ENCODE data around the gene CALCR.

Gene CALCR

DNA sequence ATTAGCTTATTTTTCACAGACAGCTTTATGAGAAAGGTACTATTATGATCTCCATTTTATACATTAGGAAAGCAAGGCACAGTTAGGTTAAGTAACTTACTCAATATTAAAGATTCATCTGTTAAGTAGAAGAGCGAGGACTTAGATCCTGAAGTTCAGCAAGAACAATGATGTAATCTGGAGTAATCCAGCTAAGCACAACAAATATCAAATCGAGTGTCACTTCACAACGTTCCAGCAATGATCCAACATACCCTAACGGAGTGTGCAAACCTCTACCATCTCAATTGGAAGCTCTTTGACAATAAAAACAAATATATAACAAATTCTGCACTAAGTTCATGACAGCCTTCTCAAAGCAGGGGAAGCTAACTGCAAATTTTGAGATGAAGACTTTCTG, 121.3 kb downstream of the CALCR start:
- DNase-seq (ENCODE audit: low read depth in 2 of 3, low spot score in 1 of 3): no peak

DNA sequence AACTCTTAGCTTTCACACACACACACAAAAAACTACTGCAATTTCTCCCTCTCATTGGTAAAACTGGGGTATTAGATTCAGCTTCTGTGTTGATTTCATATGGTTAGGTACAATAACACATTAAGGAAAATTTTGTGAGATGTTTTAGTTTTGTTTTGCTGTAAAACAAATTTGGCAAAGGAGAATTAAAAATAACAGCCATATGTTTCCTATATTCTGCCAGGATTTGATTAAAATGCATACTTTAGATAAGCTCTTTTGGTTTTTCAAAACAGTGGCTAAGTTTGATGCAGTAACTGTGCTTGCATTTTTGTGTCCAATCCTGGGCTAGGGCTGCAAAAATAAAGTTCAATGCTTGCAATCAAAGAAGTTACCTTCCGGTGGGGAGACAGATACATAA, 126.3 kb downstream of the CALCR start:
- DNase-seq (ENCODE audit: low read depth in 2 of 3, low spot score in 1 of 3): no peak

- no peak for DNase-seq (ENCODE audit: low read depth in 2 of 3, low spot score in 1 of 3)
These were observed 127.0 kb downstream of the CALCR start for GRCh38 chr7:93447509-93447908.

DNA sequence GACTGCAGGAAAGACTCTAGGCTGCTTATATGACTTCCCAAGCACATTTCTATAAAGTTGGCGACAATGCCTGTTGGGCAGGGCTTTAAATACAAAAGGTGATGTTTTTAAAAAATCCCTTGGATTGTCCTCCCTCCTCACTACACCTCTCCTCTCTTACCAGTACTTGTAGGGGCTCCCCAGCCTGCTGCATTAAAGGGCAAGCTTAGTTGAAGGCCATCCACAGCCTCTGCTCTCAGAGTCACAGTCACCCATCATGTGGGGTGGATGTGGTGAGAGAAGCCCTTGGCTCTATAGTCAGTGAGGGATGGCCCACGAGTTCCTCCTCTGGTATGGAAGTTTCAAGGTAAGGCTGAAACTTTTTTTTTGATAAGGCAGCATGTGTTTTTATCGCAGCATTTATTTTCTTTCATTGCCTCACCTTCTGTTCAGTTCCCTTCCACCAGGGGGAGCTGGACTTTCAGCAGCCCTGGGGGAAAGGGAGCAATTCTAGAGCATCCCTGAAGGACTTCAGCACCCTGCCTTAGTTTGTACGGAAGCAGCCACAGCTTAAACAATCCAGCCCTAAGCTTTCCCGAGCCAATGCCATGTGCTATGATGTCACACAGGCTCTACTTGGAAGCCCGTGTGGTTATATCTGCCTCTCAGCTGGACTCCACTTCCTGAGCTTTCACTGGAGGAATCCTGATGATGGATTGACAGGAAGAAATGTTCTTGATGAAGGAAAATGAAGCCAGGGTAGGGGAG, 131.9 kb downstream of the CALCR start:
- DNase-seq (ENCODE audit: low read depth in 2 of 3, low spot score in 1 of 3): peak; percentile 8 to 38 (median 11)

DNA sequence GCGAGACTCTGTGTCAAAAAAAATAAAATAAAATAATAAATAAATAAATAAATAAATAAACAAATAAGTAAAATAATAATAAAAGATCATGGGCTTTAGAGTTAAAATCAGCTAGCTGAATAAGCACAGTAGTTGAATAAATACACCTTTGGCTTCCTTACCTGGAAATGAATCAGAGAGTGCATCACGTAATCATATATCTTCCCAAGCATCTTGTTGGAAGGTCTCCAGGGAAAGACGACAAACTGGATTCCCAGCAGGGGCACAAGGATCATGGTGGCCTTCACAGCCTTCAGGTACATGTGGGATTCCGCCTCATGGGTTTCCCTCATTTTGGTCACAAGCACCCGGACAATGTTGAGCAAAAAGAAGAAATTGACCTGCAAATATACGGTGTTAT, 138.7 kb downstream of the CALCR start:
- DNase-seq (ENCODE audit: low read depth in 2 of 3, low spot score in 1 of 3): no peak

GRCh38 chr7:93432130-93432529, 142.4 kb downstream of the CALCR start:
- no peak for DNase-seq (ENCODE audit: low read depth in 2 of 3, low spot score in 1 of 3)

GRCh38 chr7:93430917-93431588, 143.5 kb downstream of the CALCR start:
- no peak for DNase-seq (ENCODE audit: low read depth in 2 of 3, low spot score in 1 of 3)

DNA sequence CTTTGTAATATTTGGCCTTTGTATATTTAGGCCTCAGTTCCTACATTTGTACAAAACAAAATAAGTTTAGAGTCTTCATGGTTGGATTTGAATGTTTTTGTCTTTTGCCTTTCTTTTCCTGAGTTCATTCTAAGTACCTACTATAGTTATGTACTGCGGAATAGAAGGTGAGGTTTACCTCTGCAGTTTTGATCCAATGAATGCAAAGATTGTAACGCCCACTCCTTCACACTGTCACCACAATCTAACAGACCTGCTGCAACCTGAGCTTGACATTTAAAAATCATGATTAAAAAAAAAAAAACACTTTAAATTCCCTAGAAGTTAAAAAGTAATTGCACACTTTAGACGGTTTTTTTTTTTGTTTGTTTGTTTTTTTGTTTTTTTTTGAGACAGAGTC, 145.0 kb downstream of the CALCR start:
- DNase-seq (ENCODE audit: low read depth in 2 of 3, low spot score in 1 of 3): no peak

DNA sequence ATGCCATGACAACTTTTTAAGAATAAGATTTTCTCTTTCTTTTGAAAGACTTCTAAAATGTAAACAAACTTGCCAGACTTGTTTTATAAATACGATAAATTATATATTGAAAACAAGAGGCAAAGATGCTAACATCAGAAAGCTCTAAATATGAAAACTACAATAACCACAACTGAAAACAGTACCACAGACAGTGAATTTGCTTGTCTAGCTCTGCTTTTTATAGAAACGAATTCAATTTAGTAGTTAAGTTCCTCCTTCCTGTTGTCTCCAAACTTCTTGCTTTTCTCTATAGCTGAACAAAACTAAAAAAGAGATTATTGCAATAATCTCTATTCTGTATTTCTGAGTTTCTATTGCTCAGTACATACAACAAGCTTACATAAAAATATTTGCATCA, 147.4 kb downstream of the CALCR start:
- no peak for DNase-seq (ENCODE audit: low read depth in 2 of 3, low spot score in 1 of 3)

- no peak for DNase-seq (ENCODE audit: low read depth in 2 of 3, low spot score in 1 of 3)
These were observed 148.3 kb downstream of the CALCR start for GRCh38 chr7:93426155-93426696.

DNA sequence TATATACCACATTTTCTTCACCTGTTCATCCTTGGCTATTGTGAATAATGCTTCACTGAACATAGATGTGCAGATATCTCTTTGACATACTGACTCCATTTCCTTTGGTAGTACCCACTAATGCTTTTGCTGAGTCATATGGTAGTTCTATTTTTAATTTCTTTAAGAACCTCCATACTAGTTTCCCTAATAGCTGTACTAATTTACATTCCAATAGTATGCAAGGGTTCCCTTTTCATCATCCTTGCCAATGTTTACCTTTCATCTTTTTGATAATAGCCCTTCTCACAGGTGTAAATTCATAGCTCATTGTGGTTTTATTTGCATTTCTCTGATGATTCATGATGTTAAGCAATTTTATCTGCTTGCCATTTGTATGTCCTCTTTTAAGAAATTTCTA, 159.9 kb downstream of the CALCR start:
- DNase-seq (ENCODE audit: low read depth in 2 of 3, low spot score in 1 of 3): no peak

GRCh38 chr7:93409324-93409723, 165.2 kb downstream of the CALCR start:
- no peak for DNase-seq (ENCODE audit: low read depth in 2 of 3, low spot score in 1 of 3)

DNA sequence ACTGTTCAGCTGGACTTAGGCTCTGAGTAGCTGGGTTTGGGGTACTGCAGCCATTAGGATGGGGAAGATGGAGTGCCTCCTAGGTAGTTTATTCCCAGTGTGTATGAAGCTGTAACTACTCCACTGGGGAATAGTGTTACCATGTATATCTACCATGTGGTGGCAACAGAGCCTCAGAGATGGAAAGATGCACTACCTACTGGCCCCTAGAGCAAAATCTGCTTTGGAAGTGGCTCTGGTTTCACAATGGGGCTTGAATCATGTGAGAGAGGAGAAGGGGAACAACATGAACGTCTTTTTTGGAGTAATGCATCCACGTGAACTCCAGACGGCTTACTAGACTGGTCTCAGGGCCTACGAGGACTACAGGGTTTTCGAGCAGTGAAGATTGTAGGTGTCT, 167.3 kb downstream of the CALCR start:
- no peak for DNase-seq (ENCODE audit: low read depth in 2 of 3, low spot score in 1 of 3)

- no peak for DNase-seq (ENCODE audit: low read depth in 2 of 3, low spot score in 1 of 3)
These were observed 171.6 kb downstream of the CALCR start for GRCh38 chr7:93402944-93403343.

DNA sequence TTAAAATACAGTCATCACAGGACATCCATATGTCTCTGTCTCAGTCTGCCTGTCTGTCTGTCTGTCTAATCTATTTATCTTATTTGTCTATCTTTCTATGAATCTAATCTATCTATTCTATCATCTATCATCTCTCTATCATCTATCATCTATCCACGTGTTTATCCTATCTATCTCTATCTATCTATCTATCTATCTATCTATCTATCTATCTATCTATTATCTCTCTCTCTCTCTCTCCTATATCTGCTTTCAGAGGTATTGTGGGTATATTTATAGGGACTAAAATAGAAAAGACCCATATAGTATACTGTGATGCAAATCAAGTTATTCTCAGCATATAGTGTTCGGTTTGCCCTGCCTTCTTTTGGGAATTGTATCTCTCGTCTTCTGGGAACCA, 174.9 kb downstream of the CALCR start:
- DNase-seq (ENCODE audit: low read depth in 2 of 3, low spot score in 1 of 3): no peak

DNA sequence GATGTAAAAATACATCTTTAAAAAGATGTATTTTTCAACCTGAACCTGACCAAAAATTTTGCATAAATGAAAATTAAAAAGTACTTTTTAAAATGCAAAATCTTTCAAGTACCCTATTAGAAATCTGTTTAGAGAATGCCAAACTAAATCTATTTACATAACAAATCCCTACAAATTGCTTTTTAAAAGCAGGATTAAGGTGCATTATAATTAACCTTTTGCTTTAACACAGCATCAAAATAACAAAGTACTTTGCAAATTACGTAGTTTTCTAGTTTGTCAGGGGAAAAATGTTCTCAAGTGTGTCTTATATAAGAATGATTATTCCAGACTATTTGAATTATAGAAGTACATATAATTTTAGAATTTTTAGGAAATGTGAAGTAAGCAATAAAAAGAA, 181.5 kb downstream of the CALCR start:
- no peak for DNase-seq (ENCODE audit: low read depth in 2 of 3, low spot score in 1 of 3)

DNA sequence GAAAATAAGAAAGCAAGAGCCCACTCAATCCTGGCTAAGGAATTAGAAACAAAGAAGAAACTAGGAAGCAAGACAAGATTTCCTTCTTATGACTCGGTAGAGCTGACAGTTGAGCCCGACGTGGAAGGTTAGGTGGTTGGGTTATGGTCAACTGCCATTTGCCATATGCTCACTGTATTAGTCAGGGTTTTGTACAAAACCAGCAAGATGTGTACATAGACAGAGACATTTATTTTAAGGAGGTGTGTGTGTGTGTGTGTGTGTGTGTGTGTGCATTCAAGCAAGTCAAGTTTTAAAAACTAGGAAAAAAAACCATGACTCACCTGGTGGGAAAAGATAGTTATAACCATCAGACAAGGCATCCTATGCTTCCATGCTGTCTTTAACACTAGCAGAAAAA, 183.9 kb downstream of the CALCR start:
- no peak for DNase-seq (ENCODE audit: low read depth in 2 of 3, low spot score in 1 of 3)

GRCh38 chr7:93382362-93382761, 192.2 kb downstream of the CALCR start:
- DNase-seq (ENCODE audit: low read depth in 2 of 3, low spot score in 1 of 3): no peak

DNA sequence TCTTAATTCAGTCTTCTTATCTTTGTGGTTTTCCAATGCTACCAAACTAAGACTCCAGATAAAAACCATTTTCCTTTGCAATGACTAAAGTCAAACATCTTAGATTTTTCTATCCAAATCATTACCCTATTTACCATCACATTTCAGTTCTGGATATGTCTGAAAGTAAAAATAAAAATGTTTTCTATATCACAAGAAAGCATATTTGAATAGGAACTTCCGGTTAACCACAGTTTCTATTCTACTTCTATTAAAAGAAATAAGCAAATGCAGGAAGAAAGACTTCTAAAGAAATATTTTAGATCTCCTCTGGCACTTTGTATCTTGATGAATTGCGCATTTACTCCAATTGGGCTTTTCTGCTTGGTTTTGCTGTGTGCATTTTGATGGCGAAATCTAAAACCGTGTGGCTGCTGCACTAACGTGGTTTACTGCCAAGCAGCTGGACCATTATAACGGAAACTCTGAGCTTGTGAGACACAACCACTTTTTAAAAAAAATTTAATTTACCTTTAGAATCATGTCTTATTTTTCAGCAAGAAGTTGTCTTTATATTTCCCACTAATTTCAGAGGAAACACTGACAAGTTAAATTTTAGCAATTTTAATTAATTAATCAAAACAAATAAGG, 196.3 kb downstream of the CALCR start:
- DNase-seq (ENCODE audit: low read depth in 2 of 3, low spot score in 1 of 3): no peak

DNA sequence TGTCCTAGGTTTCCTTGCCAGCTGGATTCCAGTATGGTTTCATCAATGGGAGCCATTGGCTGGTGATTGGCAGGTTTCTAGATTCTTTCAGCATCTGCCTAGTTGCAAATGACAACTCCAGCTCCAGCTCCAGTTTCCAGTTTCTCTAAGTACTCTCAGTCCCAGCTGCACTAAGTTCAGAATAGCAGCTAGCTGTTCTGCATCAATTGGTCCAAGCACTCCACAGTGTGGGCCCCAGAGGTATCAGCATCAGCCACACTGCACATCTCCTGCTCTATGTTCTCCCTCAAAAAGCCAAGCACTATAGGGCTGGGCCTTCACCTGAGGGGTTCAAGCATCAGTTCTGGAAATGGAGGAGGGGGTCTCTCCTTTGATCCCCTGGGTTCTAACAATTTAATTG, 198.9 kb downstream of the CALCR start:
- no peak for DNase-seq (ENCODE audit: low read depth in 2 of 3, low spot score in 1 of 3)

Data from stimulated activated CD4-positive, alpha-beta T cell treated with anti-CD3 and anti-CD28 coated beads, Interleukin-12 subunit alpha, Interleukin-12 subunit beta, amount 100 ng/mL, for 48 hours (primary cell).